Gastrocnemius medialis (tissue), 4 donors: ENCODE results near the gene NSMCE1.

Experiments used
- POLR2A ChIP-seq, 2 donors: fragments of 450-650 bp; IDR thresholded peaks; one replicate each; pipeline ENCODE4 v1.6.1; 2017; ENCODE audit warnings: antibody characterized with exemption in 2 of 2, mild to moderate bottlenecking in 2 of 2, moderate library complexity in 2 of 2
- TF ChIP-seq, protein P1 (sequence below), 5 experiments: fragments of 450-650 bp in 3 of 5; fragments of 200-600 bp in 2 of 5; sonication (generic) in 2 of 5; IDR thresholded peaks in 4 of 5; conservative IDR thresholded peaks in 1 of 5; 1 replicate in 4 of 5; 2 replicates in 1 of 5; pipeline ENCODE4 v1.5.1; 2016 to 2019; ENCODE audit warnings: antibody characterized with exemption in 5 of 5, mild to moderate bottlenecking in 3 of 5, moderate library complexity in 3 of 5

DNA sequence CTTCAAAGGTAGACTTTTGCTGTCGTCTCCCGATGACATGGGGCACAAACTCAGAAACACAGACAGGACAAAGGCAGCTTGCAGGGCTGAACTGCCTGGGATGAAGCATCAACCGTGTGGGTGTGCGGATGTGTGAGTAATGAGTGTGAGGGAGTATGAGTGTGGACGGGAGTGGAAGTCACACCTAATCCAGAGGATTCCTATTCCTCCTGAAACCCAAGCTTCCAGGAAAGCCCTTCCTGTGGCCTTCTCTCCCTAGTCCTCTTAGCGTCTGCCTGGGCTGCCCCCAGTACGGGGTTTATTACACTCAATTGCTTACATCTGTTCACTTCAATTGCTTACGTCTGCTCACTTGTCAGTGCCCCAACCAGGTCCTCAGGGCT lies 42.9 kb upstream of the NSMCE1 start:
- TF ChIP-seq, protein P1, sequence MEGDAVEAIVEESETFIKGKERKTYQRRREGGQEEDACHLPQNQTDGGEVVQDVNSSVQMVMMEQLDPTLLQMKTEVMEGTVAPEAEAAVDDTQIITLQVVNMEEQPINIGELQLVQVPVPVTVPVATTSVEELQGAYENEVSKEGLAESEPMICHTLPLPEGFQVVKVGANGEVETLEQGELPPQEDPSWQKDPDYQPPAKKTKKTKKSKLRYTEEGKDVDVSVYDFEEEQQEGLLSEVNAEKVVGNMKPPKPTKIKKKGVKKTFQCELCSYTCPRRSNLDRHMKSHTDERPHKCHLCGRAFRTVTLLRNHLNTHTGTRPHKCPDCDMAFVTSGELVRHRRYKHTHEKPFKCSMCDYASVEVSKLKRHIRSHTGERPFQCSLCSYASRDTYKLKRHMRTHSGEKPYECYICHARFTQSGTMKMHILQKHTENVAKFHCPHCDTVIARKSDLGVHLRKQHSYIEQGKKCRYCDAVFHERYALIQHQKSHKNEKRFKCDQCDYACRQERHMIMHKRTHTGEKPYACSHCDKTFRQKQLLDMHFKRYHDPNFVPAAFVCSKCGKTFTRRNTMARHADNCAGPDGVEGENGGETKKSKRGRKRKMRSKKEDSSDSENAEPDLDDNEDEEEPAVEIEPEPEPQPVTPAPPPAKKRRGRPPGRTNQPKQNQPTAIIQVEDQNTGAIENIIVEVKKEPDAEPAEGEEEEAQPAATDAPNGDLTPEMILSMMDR (IDR thresholded peaks at IDR 0.05 in 4 of 5, conservative IDR thresholded peaks at IDR 0.05 in 1 of 5): no peak
- TF ChIP-seq POLR2A (IDR thresholded peaks at IDR 0.05): no peak
